GM12878 (cell line): ENCODE results near the gene ROPN1B. TPM values are rescaled to one million over a fixed set of nuclear protein-coding genes. Genes with fewer than 3 reads are reported as not detected.

Experiments used
- ATAC-seq: fragments of 200-7000 bp; cut with Tn5 transposase; 3 replicates; pipeline ENCODE4 v1.9.1; 2020; ENCODE audit warnings: mild to moderate bottlenecking, moderate library complexity
- BruUV-seq: library from RNA; stranded (reverse); fragments of 400-500 nt; replicated peaks from 2 replicates; lab custom pipeline; 2021; lab: Mats Ljungman, UMichigan
- CTCF ChIA-PET: fragments of 300-600 bp; sonication (Branson Sonifier 250); formaldehyde crosslinking; extraction: SDS; loops from one replicate; lab custom pipeline; 2021; ENCODE audit warnings: inconsistent platforms; lab: Yijun Ruan, JAX
- POLR2A ChIA-PET: fragments of 350-600 bp; formaldehyde crosslinking; extraction: SDS; loops from one replicate; lab custom pipeline; 2021; ENCODE audit warnings: inconsistent platforms; lab: Charles Lee
- RAD21 ChIA-PET: fragments of 300-600 bp; sonication (Branson Sonifier 250); formaldehyde crosslinking; loops from one replicate; lab custom pipeline; 2023; ENCODE audit warnings: antibody characterized with exemption; ENCODE audit not compliant: unreplicated experiment; lab: Charles Lee
- SMC1A ChIA-PET: fragments of 300-600 bp; sonication (Branson Sonifier 250); formaldehyde crosslinking; loops from one replicate; lab custom pipeline; 2023; ENCODE audit not compliant: unreplicated experiment, uncharacterized antibody; lab: Charles Lee
- DNase-seq: peaks from one replicate; pipeline ENCODE4 v3.0.0-alpha.2; 2011; ENCODE audit warnings: low read depth, low spot score
- FAIRE-seq: peaks from 3 replicates; lab custom pipeline; 2011; peaks lifted over from hg19 to GRCh38; lab: Jason Lieb, UNC
- H2AFZ ChIP-seq: 2 replicates; pipeline ENCODE4 v1.6.0; 2011; ENCODE audit warnings: low read depth, low read length, control low read depth; ENCODE audit not compliant: control insufficient read depth
- H3K27ac ChIP-seq: 2 replicates; pipeline ENCODE4 v1.5.1; 2011; ENCODE audit warnings: control low read depth; ENCODE audit not compliant: control insufficient read depth, insufficient read depth
- H3K27me3 ChIP-seq, 2 experiments: replicated peaks in 1 of 2; 2 replicates each; pipeline versions ENCODE4 v1.6.0 to v1.6.1; 2011; ENCODE audit warnings: low read length in 1 of 2; ENCODE audit not compliant: control insufficient read depth in 2 of 2, insufficient read depth in 2 of 2
- H3K36me3 ChIP-seq, 2 experiments: 2 replicates each; pipeline ENCODE4 v1.5.1; 2011; ENCODE audit warnings: low read length in 1 of 2; ENCODE audit not compliant: control insufficient read depth in 2 of 2, insufficient read depth in 2 of 2
- H3K4me1 ChIP-seq: 2 replicates; pipeline ENCODE4 v1.6.1; 2011; ENCODE audit warnings: mild to moderate bottlenecking, low read length, moderate library complexity, mixed read lengths; ENCODE audit not compliant: control insufficient read depth, insufficient read depth
- H3K4me2 ChIP-seq: 2 replicates; pipeline ENCODE4 v1.6.0; 2011; ENCODE audit warnings: control low read depth; ENCODE audit not compliant: control insufficient read depth, insufficient read depth
- H3K4me3 ChIP-seq: fragments of 200-600 bp; sonication (generic); 2 replicates; pipeline ENCODE4 v1.5.1; 2016
- H3K79me2 ChIP-seq: 2 replicates; pipeline ENCODE4 v1.6.0; 2011; ENCODE audit warnings: low read length; ENCODE audit not compliant: control insufficient read depth, insufficient read depth
- H3K9ac ChIP-seq: 2 replicates; pipeline ENCODE4 v1.8.0; 2011; ENCODE audit warnings: low read length, control low read depth, mixed read lengths; ENCODE audit not compliant: control insufficient read depth, insufficient read depth
- H3K9me3 ChIP-seq: replicated peaks from 3 replicates; pipeline ENCODE4 v1.5.1; 2011; ENCODE audit warnings: mild to moderate bottlenecking, low read length; ENCODE audit not compliant: control insufficient read depth, insufficient read depth
- H4K20me1 ChIP-seq: 2 replicates; pipeline ENCODE4 v1.6.0; 2011; ENCODE audit not compliant: control insufficient read depth, insufficient read depth
- CTCF ChIP-seq, 3 experiments: IDR thresholded peaks in 2 of 3; conservative IDR thresholded peaks in 1 of 3; 2 replicates each; pipeline ENCODE4 v1.5.1; 2011; ENCODE audit warnings: low read depth in 3 of 3, low read length in 3 of 3, mild to moderate bottlenecking in 3 of 3, control low read depth in 2 of 3, moderate library complexity in 2 of 3, inconsistent platforms in 1 of 3, mixed read lengths in 1 of 3; ENCODE audit not compliant: control insufficient read depth in 2 of 3, insufficient read depth in 1 of 3; ENCODE audit errors: extremely low read depth in 1 of 3
- IRF5 ChIP-seq: fragments of 450-650 bp; IDR thresholded peaks from 2 replicates; pipeline ENCODE4 v1.6.1; 2017; ENCODE audit warnings: borderline replicate concordance
- TAF1 ChIP-seq: IDR thresholded peaks from 2 replicates; pipeline ENCODE4 v1.6.1; 2011; ENCODE audit warnings: mild to moderate bottlenecking, low read depth, low read length, borderline replicate concordance
- WGBS: methylation state at CpG from one replicate; pipeline ENCODE4 v1.1.6; 2016; ENCODE audit warnings: low lambda C conversion rate; ENCODE audit not compliant: insufficient replicate concordance, insufficient coverage; ENCODE audit errors: missing lambda C conversion rate; 5-methylcytosine and 5-hydroxymethylcytosine counted together
- in situ Hi-C: fragments of 300-500 bp; cut with MboI; formaldehyde crosslinking; loops from 9 replicates; pipeline ENCODE4 v1.14.3; 2018; ENCODE audit warnings: mixed read lengths
- intact Hi-C: fragments of 100-400 bp; cut with micrococcal nuclease; formaldehyde crosslinking; loops from one replicate; pipeline ENCODE4 v1.14.2; 2022; ENCODE audit not compliant: unreplicated experiment
- polyA plus RNA-seq, 11 experiments: library from polyadenylated mRNA; depleted of rRNA in 4 of 11; unstranded in 6 of 11; stranded (reverse) in 5 of 11; fragments of >200 nt; fragmentation: Nextera tagmentation in 4 of 11; fragmentation: Illumina TruSeq in 1 of 11; extraction: Ambion mirVana in 4 of 11; extraction: Trizol in 1 of 11; gene quantifications; 1 replicate in 1 of 11; 2 replicates in 10 of 11; pipeline versions ENCODE4 v1.2.1 to v1.2.3, GENCODE V29; 2011 to 2016; ENCODE audit warnings: inconsistent platforms in 2 of 11, missing spikeins in 2 of 11, low read depth in 1 of 11
- total RNA-seq, 4 experiments: library from RNA; depleted of rRNA in 3 of 4; stranded (reverse); fragments of >200 nt in 3 of 4; fragmentation: Illumina TruSeq in 1 of 4; extraction: Trizol in 1 of 4; gene quantifications; 2 replicates each; pipeline versions ENCODE4 v1.2.1 to v1.2.3, GENCODE V29; 2013 to 2021

The ROPN1B gene
- total and polyA plus RNA-seq, 10 of the 15 experiments (the other 5 are each of a cell fraction or from before 2014, with no cell fraction given), result not detected

GRCh38 chr3:126026277-126026751 is 57.3 kb downstream of the ROPN1B start (continued):
- TF ChIP-seq CTCF (IDR thresholded peaks at IDR 0.05 in 2 of 3, conservative IDR thresholded peaks at IDR 0.05 in 1 of 3; ENCODE audit: control insufficient read depth in 2 of 3, extremely low read depth in 1 of 3, insufficient read depth in 1 of 3, low read depth in 3 of 3, low read length in 3 of 3), result no peak
- TF ChIP-seq TAF1, result no peak
- TF ChIP-seq, all 136 proteins: peak for 0

- no peak for TF ChIP-seq IRF5
- TF ChIP-seq, all 136 proteins: peak for 0
- intact Hi-C loops, result no loop called here
- ChIA-PET SMC1A (no interaction called here), CTCF (no interaction called here), RAD21 (no interaction called here), POLR2A (no interaction called here)
- FAIRE-seq (no peak), ATAC-seq (no peak), DNase-seq (no peak)
- H3K79me2 ChIP-seq, result no peaks in the 10 kb centered on the region
- BruUV-seq, result no TSS peak
- H3K4me3 ChIP-seq, result no peak overlapping the region
- H3K36me3 ChIP-seq, result no peaks in the 10 kb centered on the region
- no peaks in the 10 kb centered on the region for H3K27me3 ChIP-seq
- H3K9ac ChIP-seq, result no peak overlapping the region
- in situ Hi-C loops, result no loop called here
- H3K4me1 ChIP-seq, result no peaks in the 10 kb centered on the region
- no peak overlapping the region for H2AFZ ChIP-seq
- H3K27ac ChIP-seq, result no peak overlapping the region
- WGBS, result 74% methylated on average over 6 of the region's 6 CpGs
- no peaks in the 10 kb centered on the region; the same call in 1 of the 2 replicates for H4K20me1 ChIP-seq
- H3K9me3 ChIP-seq, result no peaks in the 10 kb centered on the region; the same call in none of the 3 replicates
- H3K4me2 ChIP-seq, result no peak overlapping the region
These were observed 57.8 kb downstream of the ROPN1B start for GRCh38 chr3:126026761-126027160.
